Measurements from ENCODE around the gene CARS2.
A peak's percentile ranks its signal among the peaks of the same experiment; 100 is the strongest.
"Not testable (repeated sequence)": the region's sequence is repeated elsewhere in the genome, so short reads cannot be mapped to it uniquely, and the experiment has no call there.

Gene CARS2

GRCh38 chr13:110636701-110637201 is 69.2 kb downstream of the CARS2 start:
- DNase-seq, result no peak

DNA sequence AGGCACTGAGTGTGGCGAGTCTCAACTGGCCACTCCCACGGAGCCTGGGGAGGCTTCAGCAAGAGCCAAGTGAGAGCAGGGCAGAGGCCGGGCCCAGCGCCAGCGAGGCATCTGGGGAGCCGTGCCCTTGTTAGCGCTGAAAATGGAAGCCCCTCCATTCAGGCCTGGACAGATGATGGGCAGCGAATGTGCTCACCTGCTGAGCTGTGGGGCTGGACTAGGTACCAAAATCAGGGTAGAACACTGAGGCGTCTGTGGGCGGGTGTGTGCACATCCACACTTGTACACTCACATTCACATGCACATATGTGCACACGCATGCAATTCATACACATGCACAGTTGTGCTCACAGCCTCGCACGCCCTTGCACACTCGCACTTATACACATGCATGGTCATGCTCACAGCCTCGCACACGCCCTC is 69.9 kb downstream of the CARS2 start:
- no peak for DNase-seq

- no peak for DNase-seq
Measured at GRCh38 chr13:110635405-110636002, 70.4 kb downstream of the CARS2 start.

- no peak for DNase-seq
Measured at GRCh38 chr13:110634558-110634957, 71.4 kb downstream of the CARS2 start.

DNA sequence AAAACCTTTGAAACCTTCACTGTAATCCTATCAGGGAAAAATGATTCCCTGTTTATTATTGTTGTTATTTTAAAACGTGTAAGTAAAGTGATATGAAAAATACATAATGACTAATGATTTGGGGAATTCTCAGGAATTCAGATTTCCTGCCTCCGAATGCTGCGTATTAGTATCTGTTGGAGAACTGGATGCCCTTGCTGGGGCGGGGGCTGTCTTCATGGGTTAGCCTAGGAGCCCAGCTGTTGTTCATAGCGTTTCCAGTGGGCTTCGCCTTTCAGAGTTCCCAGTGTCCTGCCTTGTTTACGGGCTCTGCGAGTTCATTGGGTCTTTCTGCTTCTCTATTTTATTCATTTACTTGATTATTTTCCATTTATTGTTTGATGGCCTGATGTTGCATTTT is 72.1 kb downstream of the CARS2 start:
- no peak for DNase-seq

- not testable (repeated sequence) for DNase-seq
Measured at GRCh38 chr13:110632255-110632654, 73.7 kb downstream of the CARS2 start.

GRCh38 chr13:110630566-110631119 is 75.3 kb downstream of the CARS2 start:
- DNase-seq, result no peak

- DNase-seq, result no peak
Measured at GRCh38 chr13:110629735-110630134, 76.2 kb downstream of the CARS2 start.

DNA sequence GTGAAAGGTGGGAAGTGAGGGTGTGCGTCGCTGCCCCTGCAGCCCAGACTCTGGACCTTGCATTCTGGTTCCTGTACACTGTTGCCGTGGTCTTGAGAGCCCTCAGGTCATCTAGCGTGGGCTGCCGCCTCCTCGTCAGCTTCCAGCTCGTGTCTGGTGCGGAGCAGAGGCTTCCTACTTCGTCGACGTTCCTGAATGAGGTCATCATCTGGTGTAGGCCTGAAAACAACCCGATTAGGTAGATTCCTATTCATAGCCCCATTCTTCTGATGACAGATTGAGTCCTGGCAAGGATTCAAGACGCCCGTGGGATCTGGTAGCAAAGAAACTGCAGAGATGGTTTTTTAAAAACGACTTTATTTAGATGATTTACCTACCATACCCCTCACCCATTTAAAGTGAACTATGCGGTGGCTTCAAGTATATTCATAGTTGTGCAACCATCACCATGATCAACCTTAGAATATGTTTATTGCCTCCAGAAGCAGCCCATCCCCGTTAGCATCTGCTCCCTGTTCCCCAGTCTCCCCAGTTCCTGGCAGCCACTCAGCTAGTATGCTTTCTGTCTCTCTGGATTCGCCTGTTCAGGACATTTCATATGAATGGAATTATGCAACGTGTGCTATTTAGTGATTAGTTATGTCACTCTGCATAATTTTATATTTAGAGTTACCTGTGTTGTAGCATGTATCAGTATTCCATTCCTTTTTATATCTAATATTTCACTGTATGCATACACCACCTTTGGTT is 76.8 kb downstream of the CARS2 start:
- no peak for DNase-seq

GRCh38 chr13:110628477-110628793 is 77.5 kb downstream of the CARS2 start:
- DNase-seq, result no peak

DNA sequence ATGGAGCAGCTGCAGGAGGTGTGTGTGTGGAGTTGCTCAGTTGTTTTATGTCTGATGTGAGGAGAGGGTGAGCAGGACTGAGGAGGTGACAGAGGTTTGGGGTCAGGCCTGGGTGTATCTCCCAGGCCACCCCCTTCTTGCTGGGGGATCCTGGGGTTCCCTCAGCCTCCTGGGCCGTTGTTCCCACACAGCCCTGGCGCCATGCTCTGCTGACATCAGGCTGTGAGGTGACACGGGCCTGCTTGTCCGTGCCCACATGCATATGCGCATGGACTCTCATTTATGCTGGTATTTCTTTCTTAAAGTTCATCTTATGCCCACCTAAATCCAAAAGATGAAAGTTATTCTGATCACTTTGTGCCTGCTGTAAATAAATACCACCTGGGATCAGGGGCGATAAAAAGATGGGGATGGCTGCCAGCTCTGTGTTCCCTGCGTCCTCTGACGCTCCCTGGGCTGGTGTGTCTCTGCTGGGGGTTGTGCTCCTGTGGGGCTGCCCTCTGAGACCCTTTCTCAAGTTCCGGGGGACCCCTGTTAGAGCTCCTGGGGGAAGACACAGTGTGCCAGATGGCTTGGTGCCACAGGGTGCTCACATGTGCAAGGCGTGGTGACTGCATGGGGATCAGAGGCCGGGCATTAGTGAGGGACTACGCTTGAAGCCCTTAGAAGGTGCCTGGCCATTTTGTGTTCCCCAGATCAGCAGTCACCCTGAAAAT is 78.0 kb downstream of the CARS2 start:
- no peak for DNase-seq

DNA sequence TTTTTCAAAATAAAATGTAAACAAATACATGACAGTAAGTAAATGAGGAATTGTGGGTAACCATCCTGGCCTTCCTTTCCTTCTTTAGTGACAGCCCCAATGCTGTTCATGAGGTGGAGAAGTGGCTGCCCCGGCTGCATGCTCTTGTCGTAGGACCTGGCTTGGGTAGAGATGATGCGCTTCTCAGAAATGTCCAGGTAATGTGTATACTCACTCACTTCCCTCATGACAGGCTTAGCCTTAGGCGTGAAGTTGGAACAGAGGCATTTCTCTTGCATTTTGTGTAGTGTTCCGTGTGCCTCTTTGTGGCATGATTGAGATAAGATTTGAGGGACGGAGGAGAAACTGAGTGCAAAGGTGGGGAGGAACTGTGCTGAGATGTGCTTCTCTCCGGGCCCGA is 78.6 kb downstream of the CARS2 start:
- no peak for DNase-seq

DNA sequence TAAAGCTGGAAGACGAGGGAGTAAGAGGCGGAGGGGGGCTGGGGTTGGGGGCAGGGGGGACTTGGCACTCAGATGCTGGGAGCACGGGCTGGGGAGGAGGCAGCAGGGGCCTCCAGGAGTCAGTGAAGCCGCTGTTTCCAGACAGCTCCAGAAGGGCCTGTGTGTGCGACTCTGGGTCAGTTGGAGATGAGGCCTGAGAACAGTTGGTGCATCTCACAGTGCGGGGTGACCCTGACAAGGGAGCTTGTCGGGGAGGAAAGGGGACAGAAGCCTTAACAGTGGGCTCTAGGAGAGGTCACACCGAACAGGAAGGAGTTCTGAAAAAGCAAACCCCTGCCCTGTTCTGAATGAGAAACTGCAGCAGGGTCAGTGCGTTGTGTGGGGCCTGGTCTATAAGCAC is 79.4 kb downstream of the CARS2 start:
- DNase-seq, result no peak

DNA sequence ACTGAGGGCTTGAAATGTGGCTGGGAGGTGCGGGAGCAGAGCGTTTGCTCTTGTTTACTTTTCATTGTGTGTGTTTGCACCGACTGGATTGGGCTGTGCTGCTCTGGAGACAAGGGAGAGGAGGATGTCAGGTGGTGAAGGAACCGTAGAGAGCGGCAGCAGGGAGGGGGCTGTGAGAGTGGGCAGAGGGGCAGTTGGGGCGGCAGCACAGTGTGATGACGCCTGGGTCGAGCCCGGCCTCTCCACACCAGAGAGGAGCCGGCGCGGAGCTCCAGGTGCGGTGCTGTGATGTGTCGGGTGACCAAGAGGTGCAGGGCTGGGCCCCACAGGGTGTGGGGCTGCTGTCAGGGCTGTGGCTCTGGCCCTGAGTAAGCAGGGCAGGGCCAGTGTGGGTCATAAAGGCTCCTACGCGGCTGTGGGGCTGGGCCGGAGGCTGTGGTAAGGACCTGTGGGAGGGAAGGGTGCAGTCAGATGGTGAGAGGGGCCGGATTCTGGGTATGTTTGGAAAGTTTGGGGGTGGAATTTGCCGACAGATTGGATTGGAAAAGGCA is 80.1 kb downstream of the CARS2 start:
- no peak for DNase-seq

DNA sequence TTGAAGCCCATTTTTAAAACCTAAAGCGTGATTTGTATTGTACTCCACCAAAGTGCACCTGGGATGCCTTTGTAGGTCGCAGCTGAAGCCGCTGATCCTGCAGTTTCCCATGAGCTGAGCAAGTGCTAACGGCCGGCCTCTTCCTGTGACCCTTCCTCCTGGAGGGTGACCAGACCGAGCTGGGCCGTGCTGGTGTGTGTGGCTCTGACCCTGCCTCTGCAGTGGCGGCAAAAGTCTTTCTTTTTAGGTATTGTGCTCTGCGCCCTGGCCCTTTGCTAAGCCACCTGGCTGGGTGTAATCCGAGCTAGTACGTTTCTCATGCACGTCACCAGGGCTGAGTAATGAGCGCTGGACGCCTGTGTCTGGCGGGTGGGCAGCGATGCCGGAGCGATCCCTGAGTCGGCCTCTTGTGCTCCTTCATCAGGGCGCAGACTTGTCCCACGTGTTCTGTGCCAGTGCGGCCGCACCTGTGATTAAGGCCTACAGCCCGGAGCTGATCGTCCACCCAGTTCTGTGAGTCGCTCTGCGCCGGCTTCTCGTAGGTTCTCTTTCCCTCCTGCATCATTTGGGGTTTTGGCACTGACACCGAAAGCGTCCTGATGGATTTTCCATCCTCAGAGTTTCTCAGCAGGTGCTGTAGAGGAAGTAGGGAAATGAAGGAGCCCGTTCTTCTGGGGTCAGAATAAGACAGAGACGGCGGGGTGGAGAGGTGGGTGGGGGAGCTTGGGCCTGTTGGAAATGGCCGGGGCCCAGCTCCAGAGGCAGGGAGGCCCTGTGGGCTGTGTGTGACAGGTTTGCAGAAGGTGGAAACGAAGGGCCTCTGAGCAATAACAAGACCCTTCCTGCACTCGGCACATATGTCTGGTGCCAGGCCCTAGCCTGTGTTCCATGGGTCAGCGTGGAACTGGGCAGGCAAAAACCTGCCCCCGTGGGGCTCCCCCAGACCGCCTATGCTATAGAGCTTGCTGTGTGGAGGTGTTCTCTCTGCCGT is 80.9 kb downstream of the CARS2 start:
- DNase-seq, result no peak

DNA sequence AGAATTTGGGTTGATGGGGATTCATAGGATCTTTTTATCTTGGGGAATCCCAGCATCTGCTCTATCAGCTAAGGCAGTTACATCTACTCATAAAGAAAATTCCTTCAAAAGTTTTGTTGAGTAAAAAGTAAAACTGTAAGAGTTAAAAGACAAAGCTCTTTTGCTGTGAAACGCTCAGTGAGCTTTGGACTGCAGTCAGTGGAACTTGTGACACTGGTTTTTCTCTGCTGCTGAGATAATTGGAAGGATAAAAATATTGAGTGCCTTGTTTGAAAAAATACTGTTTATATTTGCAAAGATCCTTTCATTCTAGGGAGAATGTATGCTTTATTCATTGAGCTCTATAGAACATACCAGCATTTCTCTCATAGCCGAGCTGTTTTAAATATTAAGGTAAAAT is 85.3 kb downstream of the CARS2 start:
- DNase-seq, result no peak

DNA sequence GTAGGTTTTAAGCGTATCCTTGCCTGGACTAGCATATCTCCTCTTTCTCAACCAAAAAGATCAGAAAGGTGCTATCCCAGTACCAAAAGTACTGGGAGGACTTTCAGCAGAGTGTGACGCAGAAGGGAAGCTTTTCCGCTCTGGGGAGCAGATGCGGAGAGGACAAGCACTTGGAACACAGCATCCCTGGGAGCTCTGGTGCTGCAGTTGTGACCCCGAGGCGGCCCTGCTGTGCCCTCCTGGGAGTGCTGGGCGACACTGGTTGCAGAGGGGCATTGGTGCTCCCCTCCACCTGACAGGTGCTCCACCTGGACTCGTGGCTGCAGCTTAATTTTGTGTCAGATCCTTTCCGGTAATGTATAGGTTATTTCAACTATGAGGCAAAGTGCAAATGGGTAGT is 87.1 kb downstream of the CARS2 start:
- no peak for DNase-seq

- no peak for DNase-seq
Measured at GRCh38 chr13:110618167-110618566, 87.7 kb downstream of the CARS2 start.

- no peak for DNase-seq
Measured at GRCh38 chr13:110617321-110618072, 88.4 kb downstream of the CARS2 start.

GRCh38 chr13:110616103-110617101 is 89.5 kb downstream of the CARS2 start:
- peak; percentile 10 for DNase-seq
